Endothelial cell of umbilical vein (primary cell): ENCODE data around the gene SNX18. TPM values are rescaled to one million over a fixed set of nuclear protein-coding genes. Genes with fewer than 3 reads are reported as not detected.

Source experiments
- BruUV-seq: library from RNA; stranded (reverse); fragments of 400-500 nt; replicated peaks from 2 replicates; lab custom pipeline; 2021; lab: Mats Ljungman, UMichigan
- CTCF ChIA-PET: fragments of 300-600, 350-600 bp; sonication (Branson Sonifier 250); formaldehyde crosslinking; loops from one replicate; lab custom pipeline; 2021; ENCODE audit warnings: antibody characterized with exemption, inconsistent platforms; lab: Charles Lee
- POLR2A ChIA-PET: fragments of 300-600, 350-600 bp; sonication (Branson Sonifier 250); formaldehyde crosslinking; loops from one replicate; lab custom pipeline; 2021; ENCODE audit warnings: antibody characterized with exemption, inconsistent platforms; lab: Charles Lee
- DNase-seq: peaks from one replicate; pipeline ENCODE4 v3.0.0-alpha.2; 2011; ENCODE audit warnings: low read depth, low spot score
- FAIRE-seq: peaks from 2 replicates; lab custom pipeline; 2011; peaks lifted over from hg19 to GRCh38; lab: Jason Lieb, UNC
- H2AFZ ChIP-seq: 2 replicates; pipeline ENCODE4 v1.6.0; 2012; ENCODE audit warnings: low read depth, low read length, control low read depth, inconsistent platforms
- H3K27ac ChIP-seq: 2 replicates; pipeline ENCODE4 v1.5.1; 2011; ENCODE audit warnings: low read depth, mild to moderate bottlenecking, control low read depth, low read length, moderate library complexity; ENCODE audit not compliant: insufficient read depth
- H3K27me3 ChIP-seq, 2 experiments: 2 replicates each; pipeline versions ENCODE4 v1.6.0 to v1.6.1; 2011; ENCODE audit warnings: low read length in 2 of 2, mixed read lengths in 1 of 2; ENCODE audit not compliant: control insufficient read depth in 2 of 2, insufficient read depth in 2 of 2
- H3K36me3 ChIP-seq, 2 experiments: 2 replicates in 1 of 2; 3 replicates in 1 of 2; pipeline ENCODE4 v1.5.1; 2011; ENCODE audit warnings: low read length in 2 of 2, mild to moderate bottlenecking in 1 of 2, moderate library complexity in 1 of 2; ENCODE audit not compliant: control insufficient read depth in 2 of 2, insufficient read depth in 2 of 2; ENCODE audit errors: extremely low read depth in 1 of 2
- H3K4me1 ChIP-seq: 3 replicates; pipeline ENCODE4 v1.5.1; 2011; ENCODE audit warnings: mild to moderate bottlenecking, low read length; ENCODE audit not compliant: control insufficient read depth, insufficient read depth; ENCODE audit errors: extremely low read depth
- H3K4me2 ChIP-seq: 2 replicates; pipeline ENCODE4 v1.6.1; 2011; ENCODE audit warnings: low read length, control low read depth, mixed read lengths; ENCODE audit not compliant: insufficient read depth
- H3K4me3 ChIP-seq, 3 experiments: fragments of 200-600 bp in 1 of 3; sonication (generic), shearing (Covaris generic) in 1 of 3; replicated peaks in 1 of 3; 2 replicates each; pipeline ENCODE4 v1.5.1; 2011 to 2016; ENCODE audit warnings: control low read depth in 3 of 3, low read length in 3 of 3, mild to moderate bottlenecking in 2 of 3, inconsistent platforms in 1 of 3, low read depth in 1 of 3, moderate library complexity in 1 of 3; ENCODE audit not compliant: insufficient read depth in 1 of 3
- H3K79me2 ChIP-seq: 2 replicates; pipeline ENCODE4 v1.6.0; 2012; ENCODE audit warnings: low read length, inconsistent platforms; ENCODE audit not compliant: control insufficient read depth, insufficient read depth
- H3K9ac ChIP-seq: replicated peaks from 2 replicates; pipeline ENCODE3; 2011; ENCODE audit warnings: low read length, control low read depth; ENCODE audit not compliant: insufficient read depth; ENCODE audit errors: extremely low read depth
- H3K9me1 ChIP-seq: replicated peaks from 3 replicates; pipeline ENCODE4 v1.6.0; 2011; ENCODE audit warnings: mild to moderate bottlenecking, low read length; ENCODE audit not compliant: control insufficient read depth, insufficient read depth; ENCODE audit errors: extremely low read depth
- H3K9me3 ChIP-seq: replicated peaks from 2 replicates; pipeline ENCODE4 v1.5.1; 2012; ENCODE audit warnings: low read length, inconsistent platforms; ENCODE audit not compliant: control insufficient read depth, insufficient read depth
- H4K20me1 ChIP-seq: replicated peaks from 2 replicates; pipeline ENCODE3; 2011; ENCODE audit warnings: mild to moderate bottlenecking, low read length; ENCODE audit not compliant: control insufficient read depth, insufficient read depth; ENCODE audit errors: extremely low read depth
- EZH2 ChIP-seq: IDR thresholded peaks from 2 replicates; pipeline ENCODE4 v1.6.1; 2012; ENCODE audit warnings: borderline replicate concordance, low read depth, mild to moderate bottlenecking, moderate library complexity, low read length, inconsistent platforms; ENCODE audit not compliant: severe bottlenecking
- FOS ChIP-seq: IDR thresholded peaks from 2 replicates; pipeline ENCODE4 v1.6.1; 2011; ENCODE audit warnings: mild to moderate bottlenecking, low read length, moderate library complexity, borderline replicate concordance; ENCODE audit not compliant: insufficient read depth
- GATA2 ChIP-seq: IDR thresholded peaks from 2 replicates; pipeline ENCODE4 v1.7.0; 2011; ENCODE audit warnings: low read depth, mild to moderate bottlenecking, moderate library complexity, mixed read lengths, low read length; ENCODE audit not compliant: insufficient read length, insufficient read depth
- JUN ChIP-seq: IDR thresholded peaks from 2 replicates; pipeline ENCODE4 v1.6.1; 2011; ENCODE audit warnings: borderline replicate concordance, low read depth; ENCODE audit not compliant: insufficient read length, insufficient read depth
- MYC ChIP-seq: IDR thresholded peaks from one replicate; pipeline ENCODE4 v1.6.1; 2011; ENCODE audit warnings: mild to moderate bottlenecking, low read depth, low read length
- POLR2A ChIP-seq: IDR thresholded peaks from 2 replicates; pipeline ENCODE4 v1.6.1; 2012; ENCODE audit warnings: low read depth, mild to moderate bottlenecking, control low read depth, low read length
- POLR2AphosphoS5 ChIP-seq: IDR thresholded peaks from 2 replicates; pipeline ENCODE4 v1.6.1; 2012; ENCODE audit warnings: low read depth, mild to moderate bottlenecking, control low read depth, low read length, moderate library complexity; ENCODE audit not compliant: insufficient read depth
- dilution Hi-C: fragments of 300-500 bp; cut with MboI; formaldehyde crosslinking; loops from one replicate; pipeline ENCODE4 v1.15.0; 2019; ENCODE audit warnings: low sequenced_read_pairs; ENCODE audit not compliant: extremely low pct_ligation_motif_present
- intact Hi-C: fragments of 100-400 bp; cut with micrococcal nuclease; formaldehyde crosslinking; loops from one replicate; pipeline ENCODE4 v1.10.0; 2022
- polyA plus RNA-seq, 4 experiments: library from polyadenylated mRNA; depleted of rRNA in 3 of 4; stranded (reverse) in 3 of 4; unstranded in 1 of 4; fragments of >200 nt; gene quantifications; 2 replicates each; pipeline versions ENCODE4 v1.2.1 to v1.2.3, GENCODE V29; 2011 to 2012; ENCODE audit warnings: missing spikeins in 1 of 4
- total RNA-seq: library from RNA; stranded (reverse); gene quantifications from 2 replicates; pipeline ENCODE4 v1.2.3, GENCODE V29; 2021
- TF ChIP-seq, protein P1 (sequence below): IDR thresholded peaks from 2 replicates; pipeline ENCODE4 v1.6.1; 2011; ENCODE audit not compliant: insufficient read depth, insufficient read length
- TF ChIP-seq, protein P2 (sequence below), 2 donors: IDR thresholded peaks; 1 replicate in 1 of 2; 2 replicates in 1 of 2; pipeline ENCODE4 v1.5.1; 2011; ENCODE audit warnings: low read length in 2 of 2, mild to moderate bottlenecking in 2 of 2, moderate library complexity in 2 of 2, control low read depth in 1 of 2, inconsistent platforms in 1 of 2, low read depth in 1 of 2; ENCODE audit not compliant: insufficient read depth in 1 of 2; ENCODE audit errors: extremely low read depth in 1 of 2

The SNX18 gene
- total and polyA plus RNA-seq, 2 donors (not counting 3 experiments of a cell fraction or from before 2014, with no cell fraction given), result 11.8 to 25.3 TPM

DNA sequence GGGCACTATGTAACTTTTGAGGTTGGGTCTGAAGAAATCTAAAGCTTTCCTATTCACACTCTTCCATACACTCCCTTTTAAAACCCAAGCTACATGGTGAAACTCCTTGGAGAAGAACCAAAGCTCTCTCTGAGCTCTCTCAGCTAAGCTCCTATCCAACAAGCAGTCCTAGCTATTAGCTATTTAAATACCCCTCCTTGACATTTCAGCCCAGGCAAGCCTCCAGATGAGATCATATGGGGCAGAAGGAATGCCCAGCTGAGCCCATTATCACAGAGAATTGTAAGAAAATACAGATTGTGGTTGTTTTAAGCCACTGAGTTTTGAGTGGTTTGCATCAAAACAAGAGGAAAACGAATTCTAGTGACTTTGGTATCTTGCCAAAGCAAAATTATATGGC is 46.9 kb upstream of the SNX18 start:
- Histone ChIP-seq H3K4me2 (no peak overlapping the region), H3K27me3 (peaks cover 2 to 10% of the 10 kb centered on the region in 2 experiments), H2AFZ (no peak overlapping the region), H3K4me3 (no peak overlapping the region), H3K9me1 (no peaks in the 10 kb centered on the region), H3K4me1 (no peaks in the 10 kb centered on the region), H3K36me3 (no peaks in the 10 kb centered on the region), H3K9me3 (no peaks in the 10 kb centered on the region), H3K27ac (no peak overlapping the region), H3K79me2 (no peaks in the 10 kb centered on the region), H4K20me1 (no peaks in the 10 kb centered on the region), H3K9ac (no peak overlapping the region)
- CTCF ChIA-PET, result interaction anchor here (1.4 to 3.6 kb wide), 3 partner anchors 14 to 227 kb away, joined by 3 to 16 read pairs (median 9); no protein-coding TSS in a partner anchor
- intact Hi-C loops, result no loop called here
- TF ChIP-seq GATA2 (no peak), EZH2 (no peak), POLR2AphosphoS5 (no peak), JUN (no peak), FOS (no peak), MYC (no peak), POLR2A (no peak)
- TF ChIP-seq, protein P1, sequence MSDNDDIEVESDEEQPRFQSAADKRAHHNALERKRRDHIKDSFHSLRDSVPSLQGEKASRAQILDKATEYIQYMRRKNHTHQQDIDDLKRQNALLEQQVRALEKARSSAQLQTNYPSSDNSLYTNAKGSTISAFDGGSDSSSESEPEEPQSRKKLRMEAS, result no peak
- TF ChIP-seq, protein P2, sequence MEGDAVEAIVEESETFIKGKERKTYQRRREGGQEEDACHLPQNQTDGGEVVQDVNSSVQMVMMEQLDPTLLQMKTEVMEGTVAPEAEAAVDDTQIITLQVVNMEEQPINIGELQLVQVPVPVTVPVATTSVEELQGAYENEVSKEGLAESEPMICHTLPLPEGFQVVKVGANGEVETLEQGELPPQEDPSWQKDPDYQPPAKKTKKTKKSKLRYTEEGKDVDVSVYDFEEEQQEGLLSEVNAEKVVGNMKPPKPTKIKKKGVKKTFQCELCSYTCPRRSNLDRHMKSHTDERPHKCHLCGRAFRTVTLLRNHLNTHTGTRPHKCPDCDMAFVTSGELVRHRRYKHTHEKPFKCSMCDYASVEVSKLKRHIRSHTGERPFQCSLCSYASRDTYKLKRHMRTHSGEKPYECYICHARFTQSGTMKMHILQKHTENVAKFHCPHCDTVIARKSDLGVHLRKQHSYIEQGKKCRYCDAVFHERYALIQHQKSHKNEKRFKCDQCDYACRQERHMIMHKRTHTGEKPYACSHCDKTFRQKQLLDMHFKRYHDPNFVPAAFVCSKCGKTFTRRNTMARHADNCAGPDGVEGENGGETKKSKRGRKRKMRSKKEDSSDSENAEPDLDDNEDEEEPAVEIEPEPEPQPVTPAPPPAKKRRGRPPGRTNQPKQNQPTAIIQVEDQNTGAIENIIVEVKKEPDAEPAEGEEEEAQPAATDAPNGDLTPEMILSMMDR (IDR thresholded peaks at IDR 0.05; ENCODE audit: extremely low read depth in 1 of 2, insufficient read depth in 1 of 2, low read depth in 1 of 2, low read length in 2 of 2), result no peak
- DNase-seq, result no peak
- POLR2A ChIA-PET, result no interaction called here
- no peak for FAIRE-seq
- no TSS peak for BruUV-seq
- dilution Hi-C loops, result no loop called here
